HG02970 (cell line): ENCODE data around the gene IL9.

Experiments
- ATAC-seq: cut with Tn5 transposase; IDR thresholded peaks from one replicate; pipeline ENCODE4 v1.9.1; 2021; ENCODE audit warnings: mild to moderate bottlenecking, moderate library complexity, moderate number of reproducible peaks; ENCODE audit not compliant: unreplicated experiment, low FRiP score

Gene IL9

DNA sequence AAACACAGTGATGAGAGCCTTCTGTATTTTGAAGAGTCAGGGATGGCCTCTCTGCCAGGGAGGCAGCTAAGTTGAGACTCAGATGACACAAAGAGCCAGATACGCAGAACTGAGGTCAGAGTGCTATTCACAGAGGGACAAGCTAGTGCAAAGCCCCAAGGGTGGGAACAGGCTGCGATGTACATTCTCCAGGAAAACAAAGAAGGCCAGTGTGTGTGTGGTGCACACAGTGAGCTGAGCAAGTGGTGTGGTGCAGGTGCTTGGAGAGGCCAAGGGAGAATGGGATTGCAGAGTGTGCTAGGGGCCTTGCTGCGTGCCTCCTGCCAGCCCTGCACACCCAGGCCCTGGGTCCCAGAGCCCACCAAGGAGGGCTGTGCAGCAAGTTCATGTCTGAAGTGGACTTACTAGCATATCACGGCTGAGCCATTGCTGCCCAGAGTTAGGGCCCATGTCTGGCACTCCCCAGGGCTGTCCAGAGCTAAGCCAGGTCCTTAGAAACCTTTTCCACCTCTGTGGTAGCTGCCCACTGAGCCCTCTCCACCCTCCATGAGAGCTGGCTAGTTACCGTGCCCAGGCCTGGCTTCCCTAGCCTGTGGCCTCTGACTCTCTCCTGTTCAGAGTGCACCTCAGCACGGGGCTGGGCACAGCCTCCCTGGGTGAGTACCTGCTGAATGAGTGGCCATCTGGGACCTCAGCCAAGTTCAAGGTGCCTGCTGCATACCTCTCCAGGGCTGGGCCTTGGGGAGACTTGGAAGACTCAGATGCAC lies 51.9 kb downstream of the IL9 start:
- ATAC-seq, result no peak

DNA sequence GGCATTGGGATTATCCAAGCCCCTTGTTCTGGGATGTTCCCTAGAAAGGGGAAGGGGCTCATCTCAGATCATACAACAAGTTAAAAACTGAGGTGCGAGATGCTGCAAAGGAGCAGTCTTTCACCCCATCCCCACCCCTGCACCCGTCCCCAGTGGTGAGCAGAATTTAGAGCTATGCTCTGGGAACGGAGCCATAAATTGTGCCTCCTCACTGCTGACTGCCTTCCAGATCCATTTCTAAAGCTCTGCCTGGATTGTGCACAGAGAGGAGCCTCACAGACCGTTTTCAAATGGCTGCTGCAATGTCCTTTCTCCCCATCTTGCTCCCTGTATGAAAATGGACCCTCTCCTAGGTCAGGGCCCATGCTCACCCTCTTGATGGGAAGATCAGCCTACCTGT lies 52.9 kb downstream of the IL9 start:
- no peak for ATAC-seq
